GM12878 (cell line): ENCODE measurements around the gene PRSS35. TPM values are rescaled to one million over a fixed set of nuclear protein-coding genes. Genes with fewer than 3 reads are reported as not detected.

ENCODE experiments used
- ATAC-seq: fragments of 200-7000 bp; cut with Tn5 transposase; 3 replicates; pipeline ENCODE4 v1.9.1; 2020; ENCODE audit warnings: mild to moderate bottlenecking, moderate library complexity
- BruUV-seq: library from RNA; stranded (reverse); fragments of 400-500 nt; replicated peaks from 2 replicates; lab custom pipeline; 2021; lab: Mats Ljungman, UMichigan
- CTCF ChIA-PET: fragments of 300-600 bp; sonication (Branson Sonifier 250); formaldehyde crosslinking; extraction: SDS; loops from one replicate; lab custom pipeline; 2021; ENCODE audit warnings: inconsistent platforms; lab: Yijun Ruan, JAX
- POLR2A ChIA-PET: fragments of 350-600 bp; formaldehyde crosslinking; extraction: SDS; loops from one replicate; lab custom pipeline; 2021; ENCODE audit warnings: inconsistent platforms; lab: Charles Lee
- RAD21 ChIA-PET: fragments of 300-600 bp; sonication (Branson Sonifier 250); formaldehyde crosslinking; loops from one replicate; lab custom pipeline; 2023; ENCODE audit warnings: antibody characterized with exemption; ENCODE audit not compliant: unreplicated experiment; lab: Charles Lee
- SMC1A ChIA-PET: fragments of 300-600 bp; sonication (Branson Sonifier 250); formaldehyde crosslinking; loops from one replicate; lab custom pipeline; 2023; ENCODE audit not compliant: unreplicated experiment, uncharacterized antibody; lab: Charles Lee
- DNase-seq: peaks from one replicate; pipeline ENCODE4 v3.0.0-alpha.2; 2011; ENCODE audit warnings: low read depth, low spot score
- FAIRE-seq: peaks from 3 replicates; lab custom pipeline; 2011; peaks lifted over from hg19 to GRCh38; lab: Jason Lieb, UNC
- H2AFZ ChIP-seq: 2 replicates; pipeline ENCODE4 v1.6.0; 2011; ENCODE audit warnings: low read depth, low read length, control low read depth; ENCODE audit not compliant: control insufficient read depth
- H3K27ac ChIP-seq: 2 replicates; pipeline ENCODE4 v1.5.1; 2011; ENCODE audit warnings: control low read depth; ENCODE audit not compliant: control insufficient read depth, insufficient read depth
- H3K27me3 ChIP-seq, 2 experiments: replicated peaks in 1 of 2; 2 replicates each; pipeline versions ENCODE4 v1.6.0 to v1.6.1; 2011; ENCODE audit warnings: low read length in 1 of 2; ENCODE audit not compliant: control insufficient read depth in 2 of 2, insufficient read depth in 2 of 2
- H3K36me3 ChIP-seq, 2 experiments: 2 replicates each; pipeline ENCODE4 v1.5.1; 2011; ENCODE audit warnings: low read length in 1 of 2; ENCODE audit not compliant: control insufficient read depth in 2 of 2, insufficient read depth in 2 of 2
- H3K4me1 ChIP-seq: 2 replicates; pipeline ENCODE4 v1.6.1; 2011; ENCODE audit warnings: mild to moderate bottlenecking, low read length, moderate library complexity, mixed read lengths; ENCODE audit not compliant: control insufficient read depth, insufficient read depth
- H3K4me2 ChIP-seq: 2 replicates; pipeline ENCODE4 v1.6.0; 2011; ENCODE audit warnings: control low read depth; ENCODE audit not compliant: control insufficient read depth, insufficient read depth
- H3K4me3 ChIP-seq: fragments of 200-600 bp; sonication (generic); 2 replicates; pipeline ENCODE4 v1.5.1; 2016
- H3K79me2 ChIP-seq: 2 replicates; pipeline ENCODE4 v1.6.0; 2011; ENCODE audit warnings: low read length; ENCODE audit not compliant: control insufficient read depth, insufficient read depth
- H3K9ac ChIP-seq: 2 replicates; pipeline ENCODE4 v1.8.0; 2011; ENCODE audit warnings: low read length, control low read depth, mixed read lengths; ENCODE audit not compliant: control insufficient read depth, insufficient read depth
- H3K9me3 ChIP-seq: replicated peaks from 3 replicates; pipeline ENCODE4 v1.5.1; 2011; ENCODE audit warnings: mild to moderate bottlenecking, low read length; ENCODE audit not compliant: control insufficient read depth, insufficient read depth
- H4K20me1 ChIP-seq: 2 replicates; pipeline ENCODE4 v1.6.0; 2011; ENCODE audit not compliant: control insufficient read depth, insufficient read depth
- ATF7 ChIP-seq: fragments of 450-650 bp; IDR thresholded peaks from 2 replicates; pipeline ENCODE4 v1.6.1; 2016; ENCODE audit warnings: low read depth, mild to moderate bottlenecking
- CBFB ChIP-seq: IDR thresholded peaks from 2 replicates; pipeline ENCODE4 v1.6.1; 2016; ENCODE audit warnings: antibody characterized with exemption, low read depth
- CBX3 ChIP-seq: fragments of 200-600 bp; sonication (generic); IDR thresholded peaks from 2 replicates; pipeline ENCODE4 v1.6.1; 2016; ENCODE audit warnings: low read depth, borderline replicate concordance
- CHD2 ChIP-seq: IDR thresholded peaks from 2 replicates; pipeline ENCODE4 v1.6.1; 2011; ENCODE audit warnings: low read depth, low read length, improper control_type of control experiment, borderline replicate concordance
- KAT2A ChIP-seq: conservative IDR thresholded peaks from 2 replicates; pipeline ENCODE4 v1.6.1; 2011; ENCODE audit warnings: low read depth, low read length; ENCODE audit not compliant: control insufficient read depth
- NR2C1 ChIP-seq: fragments of 450-650 bp; IDR thresholded peaks from 2 replicates; pipeline ENCODE4 v1.6.1; 2017; ENCODE audit warnings: antibody characterized with exemption, mild to moderate bottlenecking, moderate library complexity
- in situ Hi-C: fragments of 300-500 bp; cut with MboI; formaldehyde crosslinking; loops from 9 replicates; pipeline ENCODE4 v1.14.3; 2018; ENCODE audit warnings: mixed read lengths
- intact Hi-C: fragments of 100-400 bp; cut with micrococcal nuclease; formaldehyde crosslinking; loops from one replicate; pipeline ENCODE4 v1.14.2; 2022; ENCODE audit not compliant: unreplicated experiment
- polyA plus RNA-seq, 11 experiments: library from polyadenylated mRNA; depleted of rRNA in 4 of 11; unstranded in 6 of 11; stranded (reverse) in 5 of 11; fragments of >200 nt; fragmentation: Nextera tagmentation in 4 of 11; fragmentation: Illumina TruSeq in 1 of 11; extraction: Ambion mirVana in 4 of 11; extraction: Trizol in 1 of 11; gene quantifications; 1 replicate in 1 of 11; 2 replicates in 10 of 11; pipeline versions ENCODE4 v1.2.1 to v1.2.3, GENCODE V29; 2011 to 2016; ENCODE audit warnings: inconsistent platforms in 2 of 11, missing spikeins in 2 of 11, low read depth in 1 of 11
- total RNA-seq, 4 experiments: library from RNA; depleted of rRNA in 3 of 4; stranded (reverse); fragments of >200 nt in 3 of 4; fragmentation: Illumina TruSeq in 1 of 4; extraction: Trizol in 1 of 4; gene quantifications; 2 replicates each; pipeline versions ENCODE4 v1.2.1 to v1.2.3, GENCODE V29; 2013 to 2021
- TF ChIP-seq, protein P1 (sequence below): IDR thresholded peaks from 2 replicates; pipeline ENCODE4 v1.6.1; 2011; ENCODE audit warnings: low read depth, low read length, improper control_type of control experiment, borderline replicate concordance
- TF ChIP-seq, protein P2 (sequence below): fragments of 450-650 bp; IDR thresholded peaks from 2 replicates; pipeline ENCODE4 v1.6.1; 2017; ENCODE audit warnings: antibody characterized with exemption, mild to moderate bottlenecking, moderate library complexity

Gene PRSS35
- total and polyA plus RNA-seq, 10 of the 15 experiments (the other 5 are each of a cell fraction or from before 2014, with no cell fraction given) = not detected

DNA sequence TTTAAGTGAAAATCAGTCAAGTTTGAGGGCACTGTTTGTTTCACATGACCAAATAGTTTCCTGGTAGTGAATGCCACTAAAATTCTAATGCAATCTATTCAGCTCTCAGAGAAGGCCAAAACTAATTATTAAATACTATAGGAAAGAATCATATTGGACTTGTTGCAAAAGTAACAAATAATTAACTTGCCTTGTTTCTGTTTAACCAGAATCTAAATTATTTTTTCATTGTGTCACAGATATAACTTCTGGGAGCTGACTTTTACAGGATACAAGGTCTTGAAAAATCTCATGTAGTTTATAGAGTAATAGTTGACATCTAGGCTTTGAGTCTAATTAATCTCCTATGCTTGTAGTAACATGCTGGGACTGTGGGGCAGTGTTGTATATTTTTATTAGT is 44.5 kb downstream of the PRSS35 start:
- Histone ChIP-seq H3K27me3 (no peaks in the 10 kb centered on the region), H3K4me2 (no peak overlapping the region), H3K79me2 (no peaks in the 10 kb centered on the region), H3K36me3 (no peaks in the 10 kb centered on the region), H3K27ac (no peak overlapping the region), H4K20me1 (no peaks in the 10 kb centered on the region), H3K4me1 (no peaks in the 10 kb centered on the region), H2AFZ (no peak overlapping the region), H3K9ac (no peak overlapping the region), H3K4me3 (no peak overlapping the region), H3K9me3 (no peaks in the 10 kb centered on the region)
- DNase-seq = no peak
- TF ChIP-seq, protein P1, sequence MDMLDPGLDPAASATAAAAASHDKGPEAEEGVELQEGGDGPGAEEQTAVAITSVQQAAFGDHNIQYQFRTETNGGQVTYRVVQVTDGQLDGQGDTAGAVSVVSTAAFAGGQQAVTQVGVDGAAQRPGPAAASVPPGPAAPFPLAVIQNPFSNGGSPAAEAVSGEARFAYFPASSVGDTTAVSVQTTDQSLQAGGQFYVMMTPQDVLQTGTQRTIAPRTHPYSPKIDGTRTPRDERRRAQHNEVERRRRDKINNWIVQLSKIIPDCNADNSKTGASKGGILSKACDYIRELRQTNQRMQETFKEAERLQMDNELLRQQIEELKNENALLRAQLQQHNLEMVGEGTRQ = no peak
- no peak for TF ChIP-seq KAT2A
- no peak for TF ChIP-seq CBX3
- TF ChIP-seq, protein P2, sequence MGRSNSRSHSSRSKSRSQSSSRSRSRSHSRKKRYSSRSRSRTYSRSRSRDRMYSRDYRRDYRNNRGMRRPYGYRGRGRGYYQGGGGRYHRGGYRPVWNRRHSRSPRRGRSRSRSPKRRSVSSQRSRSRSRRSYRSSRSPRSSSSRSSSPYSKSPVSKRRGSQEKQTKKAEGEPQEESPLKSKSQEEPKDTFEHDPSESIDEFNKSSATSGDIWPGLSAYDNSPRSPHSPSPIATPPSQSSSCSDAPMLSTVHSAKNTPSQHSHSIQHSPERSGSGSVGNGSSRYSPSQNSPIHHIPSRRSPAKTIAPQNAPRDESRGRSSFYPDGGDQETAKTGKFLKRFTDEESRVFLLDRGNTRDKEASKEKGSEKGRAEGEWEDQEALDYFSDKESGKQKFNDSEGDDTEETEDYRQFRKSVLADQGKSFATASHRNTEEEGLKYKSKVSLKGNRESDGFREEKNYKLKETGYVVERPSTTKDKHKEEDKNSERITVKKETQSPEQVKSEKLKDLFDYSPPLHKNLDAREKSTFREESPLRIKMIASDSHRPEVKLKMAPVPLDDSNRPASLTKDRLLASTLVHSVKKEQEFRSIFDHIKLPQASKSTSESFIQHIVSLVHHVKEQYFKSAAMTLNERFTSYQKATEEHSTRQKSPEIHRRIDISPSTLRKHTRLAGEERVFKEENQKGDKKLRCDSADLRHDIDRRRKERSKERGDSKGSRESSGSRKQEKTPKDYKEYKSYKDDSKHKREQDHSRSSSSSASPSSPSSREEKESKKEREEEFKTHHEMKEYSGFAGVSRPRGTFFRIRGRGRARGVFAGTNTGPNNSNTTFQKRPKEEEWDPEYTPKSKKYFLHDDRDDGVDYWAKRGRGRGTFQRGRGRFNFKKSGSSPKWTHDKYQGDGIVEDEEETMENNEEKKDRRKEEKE = no peak
- TF ChIP-seq CHD2 = no peak
- no peak for TF ChIP-seq ATF7
- TF ChIP-seq NR2C1 = no peak
- TF ChIP-seq CBFB = no peak
- no peak for ATAC-seq
- ChIA-PET POLR2A (no interaction called here), SMC1A (interaction anchor here (0.6 kb wide), 1 partner anchor 146 kb away, joined by 3 read pairs; no protein-coding TSS in a partner anchor), CTCF (interaction anchor here (1.2 kb wide), 1 partner anchor 25 kb away, joined by 3 read pairs; no protein-coding TSS in a partner anchor), RAD21 (no interaction called here)
- intact Hi-C loops (no loop called here), in situ Hi-C loops (no loop called here)
- no peak for FAIRE-seq
- no TSS peak for BruUV-seq
